Measurements from ENCODE around the gene KLC3. TPM values are rescaled to one million over a fixed set of nuclear protein-coding genes. Genes with fewer than 3 reads are reported as not detected.

KLC3 gene
- total RNA-seq, 4 donors from 2014 or later = 17.3 to 32.2 (median 27.0) TPM

GRCh38 chr19:45362291-45362690 is 21.7 kb downstream of the KLC3 start:
- Histone ChIP-seq H3K27me3 (no peaks in the 10 kb centered on the region), H3K4me3 (no peak overlapping the region), H3K9me3 (no peaks in the 10 kb centered on the region), H3K27ac (no peak overlapping the region), H3K36me3 (peaks cover 4 to 85% (median 14%) of the 10 kb centered on the region in 3 donors), H3K4me1 (no peaks in the 10 kb centered on the region)
- TF ChIP-seq POLR2A (IDR thresholded peaks at IDR 0.05) = no peak
- WGBS, 2 donors = 84 to 90% methylated on average over 7 to 13 of the region's 16 CpGs
- intact Hi-C loops (cut with DNase I) = no loop called here
- DNase-seq = no peak

- Histone ChIP-seq H3K9me3 (no peaks in the 10 kb centered on the region), H3K4me1 (peaks cover 0 to 3% (median 0%) of the 10 kb centered on the region in 3 donors), H3K4me3 (no peak overlapping the region), H3K36me3 (peaks cover 4 to 72% (median 14%) of the 10 kb centered on the region in 3 donors), H3K27me3 (no peaks in the 10 kb centered on the region), H3K27ac (no peak overlapping the region)
- DNase-seq = no peak
- intact Hi-C loops (cut with DNase I) = no loop called here
- TF ChIP-seq CTCF (IDR thresholded peaks at IDR 0.05) = no peak
- TF ChIP-seq POLR2A (IDR thresholded peaks at IDR 0.05) = no peak
- 90 to 93% methylated on average over 8 to 9 of the region's 44 CpGs for WGBS, 2 donors
Measured at GRCh38 chr19:45363861-45364459, 23.4 kb downstream of the KLC3 start.

- TF ChIP-seq CTCF (IDR thresholded peaks at IDR 0.05) = no peak
- no peak for TF ChIP-seq POLR2A (IDR thresholded peaks at IDR 0.05)
- no peak overlapping the region for H3K4me3 ChIP-seq
- DNase-seq = no peak
- no peak overlapping the region for H3K27ac ChIP-seq
- H3K27me3 ChIP-seq = no peaks in the 10 kb centered on the region
- peaks cover 4 to 65% (median 14%) of the 10 kb centered on the region in 3 donors for H3K36me3 ChIP-seq
- peaks cover 0 to 10% (median 3%) of the 10 kb centered on the region in 3 donors for H3K4me1 ChIP-seq
- no peaks in the 10 kb centered on the region for H3K9me3 ChIP-seq
- intact Hi-C loops (cut with DNase I) = no loop called here
- 83 to 90% methylated on average over 3 of the region's 12 CpGs for WGBS, 2 donors
Measured at GRCh38 chr19:45364696-45365095, 24.1 kb downstream of the KLC3 start.

- peaks cover 0 to 24% (median 10%) of the 10 kb centered on the region in 3 donors for H3K4me1 ChIP-seq
- H3K9me3 ChIP-seq = no peaks in the 10 kb centered on the region
- no peak for DNase-seq
- no peak overlapping the region for H3K4me3 ChIP-seq
- no peak overlapping the region for H3K27ac ChIP-seq
- WGBS, 2 donors = 88 to 94% methylated on average over 3 to 4 of the region's 4 CpGs
- H3K36me3 ChIP-seq = peaks cover 0 to 32% (median 9%) of the 10 kb centered on the region in 3 donors
- TF ChIP-seq POLR2A (IDR thresholded peaks at IDR 0.05) (no peak), CTCF (IDR thresholded peaks at IDR 0.05) (no peak)
- intact Hi-C loops (cut with DNase I) = no loop called here
- H3K27me3 ChIP-seq = no peaks in the 10 kb centered on the region
Measured at GRCh38 chr19:45368127-45368526, 27.6 kb downstream of the KLC3 start.

- H3K27me3 ChIP-seq = no peaks in the 10 kb centered on the region
- no peak overlapping the region for H3K4me3 ChIP-seq
- H3K36me3 ChIP-seq = peaks cover 0 to 24% (median 2%) of the 10 kb centered on the region in 3 donors
- H3K4me1 ChIP-seq = peaks cover 0 to 24% (median 10%) of the 10 kb centered on the region in 3 donors
- intact Hi-C loops (cut with DNase I) = no loop called here
- no peak for DNase-seq
- 86 to 98% methylated on average over 1 to 7 of the region's 11 CpGs for WGBS, 2 donors
- no peaks in the 10 kb centered on the region for H3K9me3 ChIP-seq
- H3K27ac ChIP-seq = no peak overlapping the region
- TF ChIP-seq POLR2A (IDR thresholded peaks at IDR 0.05) (no peak), CTCF (IDR thresholded peaks at IDR 0.05) (no peak)
Measured at GRCh38 chr19:45368737-45369340, 28.3 kb downstream of the KLC3 start.

All from esophagus squamous epithelium (tissue), 5 donors.